Endothelial cell of umbilical vein (primary cell): Measurements from ENCODE around the gene TAOK2. TPM values are rescaled to one million over a fixed set of nuclear protein-coding genes. Genes with fewer than 3 reads are reported as not detected.
A peak's percentile ranks its signal among the peaks of the same experiment; 100 is the strongest.

Source experiments
- BruUV-seq: library from RNA; stranded (reverse); fragments of 400-500 nt; replicated peaks from 2 replicates; lab custom pipeline; 2021; lab: Mats Ljungman, UMichigan
- CTCF ChIA-PET: fragments of 300-600, 350-600 bp; sonication (Branson Sonifier 250); formaldehyde crosslinking; loops from one replicate; lab custom pipeline; 2021; ENCODE audit warnings: antibody characterized with exemption, inconsistent platforms; lab: Charles Lee
- POLR2A ChIA-PET: fragments of 300-600, 350-600 bp; sonication (Branson Sonifier 250); formaldehyde crosslinking; loops from one replicate; lab custom pipeline; 2021; ENCODE audit warnings: antibody characterized with exemption, inconsistent platforms; lab: Charles Lee
- DNase-seq: peaks from one replicate; pipeline ENCODE4 v3.0.0-alpha.2; 2011; ENCODE audit warnings: low read depth, low spot score
- FAIRE-seq: peaks from 2 replicates; lab custom pipeline; 2011; peaks lifted over from hg19 to GRCh38; lab: Jason Lieb, UNC
- H2AFZ ChIP-seq: 2 replicates; pipeline ENCODE4 v1.6.0; 2012; ENCODE audit warnings: low read depth, low read length, control low read depth, inconsistent platforms
- H3K27ac ChIP-seq: 2 replicates; pipeline ENCODE4 v1.5.1; 2011; ENCODE audit warnings: low read depth, mild to moderate bottlenecking, control low read depth, low read length, moderate library complexity; ENCODE audit not compliant: insufficient read depth
- H3K27me3 ChIP-seq, 2 experiments: 2 replicates each; pipeline versions ENCODE4 v1.6.0 to v1.6.1; 2011; ENCODE audit warnings: low read length in 2 of 2, mixed read lengths in 1 of 2; ENCODE audit not compliant: control insufficient read depth in 2 of 2, insufficient read depth in 2 of 2
- H3K36me3 ChIP-seq, 2 experiments: 2 replicates in 1 of 2; 3 replicates in 1 of 2; pipeline ENCODE4 v1.5.1; 2011; ENCODE audit warnings: low read length in 2 of 2, mild to moderate bottlenecking in 1 of 2, moderate library complexity in 1 of 2; ENCODE audit not compliant: control insufficient read depth in 2 of 2, insufficient read depth in 2 of 2; ENCODE audit errors: extremely low read depth in 1 of 2
- H3K4me1 ChIP-seq: 3 replicates; pipeline ENCODE4 v1.5.1; 2011; ENCODE audit warnings: mild to moderate bottlenecking, low read length; ENCODE audit not compliant: control insufficient read depth, insufficient read depth; ENCODE audit errors: extremely low read depth
- H3K4me2 ChIP-seq: 2 replicates; pipeline ENCODE4 v1.6.1; 2011; ENCODE audit warnings: low read length, control low read depth, mixed read lengths; ENCODE audit not compliant: insufficient read depth
- H3K4me3 ChIP-seq, 3 experiments: fragments of 200-600 bp in 1 of 3; sonication (generic), shearing (Covaris generic) in 1 of 3; replicated peaks in 1 of 3; 2 replicates each; pipeline ENCODE4 v1.5.1; 2011 to 2016; ENCODE audit warnings: control low read depth in 3 of 3, low read length in 3 of 3, mild to moderate bottlenecking in 2 of 3, inconsistent platforms in 1 of 3, low read depth in 1 of 3, moderate library complexity in 1 of 3; ENCODE audit not compliant: insufficient read depth in 1 of 3
- H3K79me2 ChIP-seq: 2 replicates; pipeline ENCODE4 v1.6.0; 2012; ENCODE audit warnings: low read length, inconsistent platforms; ENCODE audit not compliant: control insufficient read depth, insufficient read depth
- H3K9ac ChIP-seq: replicated peaks from 2 replicates; pipeline ENCODE3; 2011; ENCODE audit warnings: low read length, control low read depth; ENCODE audit not compliant: insufficient read depth; ENCODE audit errors: extremely low read depth
- H3K9me1 ChIP-seq: replicated peaks from 3 replicates; pipeline ENCODE4 v1.6.0; 2011; ENCODE audit warnings: mild to moderate bottlenecking, low read length; ENCODE audit not compliant: control insufficient read depth, insufficient read depth; ENCODE audit errors: extremely low read depth
- H3K9me3 ChIP-seq: replicated peaks from 2 replicates; pipeline ENCODE4 v1.5.1; 2012; ENCODE audit warnings: low read length, inconsistent platforms; ENCODE audit not compliant: control insufficient read depth, insufficient read depth
- H4K20me1 ChIP-seq: replicated peaks from 2 replicates; pipeline ENCODE3; 2011; ENCODE audit warnings: mild to moderate bottlenecking, low read length; ENCODE audit not compliant: control insufficient read depth, insufficient read depth; ENCODE audit errors: extremely low read depth
- EZH2 ChIP-seq: IDR thresholded peaks from 2 replicates; pipeline ENCODE4 v1.6.1; 2012; ENCODE audit warnings: borderline replicate concordance, low read depth, mild to moderate bottlenecking, moderate library complexity, low read length, inconsistent platforms; ENCODE audit not compliant: severe bottlenecking
- GATA2 ChIP-seq: IDR thresholded peaks from 2 replicates; pipeline ENCODE4 v1.7.0; 2011; ENCODE audit warnings: low read depth, mild to moderate bottlenecking, moderate library complexity, mixed read lengths, low read length; ENCODE audit not compliant: insufficient read length, insufficient read depth
- MAX ChIP-seq: IDR thresholded peaks from 2 replicates; pipeline ENCODE4 v1.6.1; 2011; ENCODE audit not compliant: insufficient read depth, insufficient read length
- MYC ChIP-seq: IDR thresholded peaks from one replicate; pipeline ENCODE4 v1.6.1; 2011; ENCODE audit warnings: mild to moderate bottlenecking, low read depth, low read length
- dilution Hi-C: fragments of 300-500 bp; cut with MboI; formaldehyde crosslinking; loops from one replicate; pipeline ENCODE4 v1.15.0; 2019; ENCODE audit warnings: low sequenced_read_pairs; ENCODE audit not compliant: extremely low pct_ligation_motif_present
- intact Hi-C: fragments of 100-400 bp; cut with micrococcal nuclease; formaldehyde crosslinking; loops from one replicate; pipeline ENCODE4 v1.10.0; 2022
- polyA plus RNA-seq, 4 experiments: library from polyadenylated mRNA; depleted of rRNA in 3 of 4; stranded (reverse) in 3 of 4; unstranded in 1 of 4; fragments of >200 nt; gene quantifications; 2 replicates each; pipeline versions ENCODE4 v1.2.1 to v1.2.3, GENCODE V29; 2011 to 2012; ENCODE audit warnings: missing spikeins in 1 of 4
- total RNA-seq: library from RNA; stranded (reverse); gene quantifications from 2 replicates; pipeline ENCODE4 v1.2.3, GENCODE V29; 2021
- TF ChIP-seq, protein P1 (sequence below), 2 donors: IDR thresholded peaks; 1 replicate in 1 of 2; 2 replicates in 1 of 2; pipeline ENCODE4 v1.5.1; 2011; ENCODE audit warnings: low read length in 2 of 2, mild to moderate bottlenecking in 2 of 2, moderate library complexity in 2 of 2, control low read depth in 1 of 2, inconsistent platforms in 1 of 2, low read depth in 1 of 2; ENCODE audit not compliant: insufficient read depth in 1 of 2; ENCODE audit errors: extremely low read depth in 1 of 2

TAOK2 gene
- total and polyA plus RNA-seq, 2 donors (not counting 3 experiments of a cell fraction or from before 2014, with no cell fraction given), result 52.8 to 114 TPM

- Histone ChIP-seq H4K20me1 (no peaks in the 10 kb centered on the region), H3K27me3 (no peaks in the 10 kb centered on the region), H3K27ac (no peak overlapping the region), H3K4me1 (no peaks in the 10 kb centered on the region), H3K9me1 (no peaks in the 10 kb centered on the region), H3K9me3 (no peaks in the 10 kb centered on the region), H3K4me3 (no peak overlapping the region), H3K4me2 (no peak overlapping the region), H3K9ac (no peak overlapping the region), H3K79me2 (no peaks in the 10 kb centered on the region), H2AFZ (no peak overlapping the region), H3K36me3 (no peaks in the 10 kb centered on the region)
- DNase-seq (no peak), FAIRE-seq (no peak)
- TF ChIP-seq MAX (no peak), EZH2 (no peak), MYC (no peak), GATA2 (no peak)
- TF ChIP-seq, protein P1, sequence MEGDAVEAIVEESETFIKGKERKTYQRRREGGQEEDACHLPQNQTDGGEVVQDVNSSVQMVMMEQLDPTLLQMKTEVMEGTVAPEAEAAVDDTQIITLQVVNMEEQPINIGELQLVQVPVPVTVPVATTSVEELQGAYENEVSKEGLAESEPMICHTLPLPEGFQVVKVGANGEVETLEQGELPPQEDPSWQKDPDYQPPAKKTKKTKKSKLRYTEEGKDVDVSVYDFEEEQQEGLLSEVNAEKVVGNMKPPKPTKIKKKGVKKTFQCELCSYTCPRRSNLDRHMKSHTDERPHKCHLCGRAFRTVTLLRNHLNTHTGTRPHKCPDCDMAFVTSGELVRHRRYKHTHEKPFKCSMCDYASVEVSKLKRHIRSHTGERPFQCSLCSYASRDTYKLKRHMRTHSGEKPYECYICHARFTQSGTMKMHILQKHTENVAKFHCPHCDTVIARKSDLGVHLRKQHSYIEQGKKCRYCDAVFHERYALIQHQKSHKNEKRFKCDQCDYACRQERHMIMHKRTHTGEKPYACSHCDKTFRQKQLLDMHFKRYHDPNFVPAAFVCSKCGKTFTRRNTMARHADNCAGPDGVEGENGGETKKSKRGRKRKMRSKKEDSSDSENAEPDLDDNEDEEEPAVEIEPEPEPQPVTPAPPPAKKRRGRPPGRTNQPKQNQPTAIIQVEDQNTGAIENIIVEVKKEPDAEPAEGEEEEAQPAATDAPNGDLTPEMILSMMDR (IDR thresholded peaks at IDR 0.05; ENCODE audit: extremely low read depth in 1 of 2, insufficient read depth in 1 of 2, low read depth in 1 of 2, low read length in 2 of 2), result peak in 1 of 2 donors; percentile 1
- dilution Hi-C loops (no loop called here), intact Hi-C loops (no loop called here)
- no TSS peak for BruUV-seq
- ChIA-PET CTCF (interaction anchor here (1.0 to 1.7 kb wide), 3 partner anchors 9 to 104 kb away, joined by 3 to 8 read pairs (median 5); partner anchors contain the start of gene TMEM219), POLR2A (no interaction called here)
Observed at GRCh38 chr16:29951625-29952365, 21.9 kb upstream of the TAOK2 start.
